Activated naive CD8-positive, alpha-beta T cell treated with anti-CD3 and anti-CD28 coated beads for 36 hours (primary cell): ENCODE results near the gene ACSS2. TPM values are rescaled to one million over a fixed set of nuclear protein-coding genes. Genes with fewer than 3 reads are reported as not detected.
"Not testable (repeated sequence)": the region's sequence is repeated elsewhere in the genome, so short reads cannot be mapped to it uniquely, and the experiment has no call there.

Experiments
- DNase-seq: peaks from one replicate; pipeline ENCODE4 v3.0.0; 2021
- H3K27ac Mint-ChIP-seq: one replicate; pipeline ENCODE4 v1.8.0; 2022; ENCODE audit warnings: mild to moderate bottlenecking, moderate library complexity, mixed read lengths
- H3K27me3 Mint-ChIP-seq: one replicate; pipeline ENCODE4 v1.8.0; 2022; ENCODE audit warnings: mild to moderate bottlenecking, mixed read lengths
- H3K36me3 Mint-ChIP-seq: one replicate; pipeline ENCODE4 v1.8.0; 2021; ENCODE audit warnings: mild to moderate bottlenecking, mixed read lengths
- H3K4me1 Mint-ChIP-seq: one replicate; pipeline ENCODE4 v1.8.0; 2021; ENCODE audit warnings: mixed read lengths
- H3K4me3 Mint-ChIP-seq: one replicate; pipeline ENCODE4 v1.8.0; 2022; ENCODE audit warnings: mild to moderate bottlenecking, moderate library complexity, mixed read lengths
- H3K9me3 Mint-ChIP-seq: one replicate; pipeline ENCODE4 v1.8.0; 2022; ENCODE audit warnings: mixed read lengths
- total RNA-seq, 2 experiments: library from RNA; stranded (reverse); gene quantifications; one replicate each; pipeline ENCODE4 v1.2.3, GENCODE V29; 2021

ACSS2 gene
- total RNA-seq, 2 experiments from 2014 or later, result 8.7 to 11.0 TPM

DNA sequence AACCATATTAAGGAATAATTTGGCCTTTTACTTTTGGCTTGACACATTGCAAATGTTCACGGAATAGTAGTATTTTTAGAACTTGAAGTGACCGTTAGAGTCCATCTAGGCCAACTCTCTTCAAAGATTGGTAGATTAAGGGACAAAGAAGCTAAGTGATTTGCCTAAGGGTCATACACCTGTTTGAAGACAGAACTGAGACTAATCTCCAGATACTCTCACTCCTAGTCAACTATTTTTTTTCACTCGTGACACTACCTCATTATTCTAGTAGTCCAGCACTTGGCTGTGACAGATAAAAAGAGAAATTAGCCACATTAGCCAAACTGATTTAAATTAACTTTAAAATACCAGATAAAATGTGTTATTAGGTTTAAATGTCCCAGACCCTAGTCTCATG, 10.6 kb downstream of the ACSS2 start:
- peaks cover 26% of the 10 kb centered on the region for H3K4me1 Mint-ChIP-seq
- DNase-seq, result no peak
- H3K27ac Mint-ChIP-seq, result no peak overlapping the region
- peaks cover 6% of the 10 kb centered on the region for H3K36me3 Mint-ChIP-seq
- H3K4me3 Mint-ChIP-seq, result no peak overlapping the region
- H3K9me3 Mint-ChIP-seq, result no peaks in the 10 kb centered on the region
- no peaks in the 10 kb centered on the region for H3K27me3 Mint-ChIP-seq

DNA sequence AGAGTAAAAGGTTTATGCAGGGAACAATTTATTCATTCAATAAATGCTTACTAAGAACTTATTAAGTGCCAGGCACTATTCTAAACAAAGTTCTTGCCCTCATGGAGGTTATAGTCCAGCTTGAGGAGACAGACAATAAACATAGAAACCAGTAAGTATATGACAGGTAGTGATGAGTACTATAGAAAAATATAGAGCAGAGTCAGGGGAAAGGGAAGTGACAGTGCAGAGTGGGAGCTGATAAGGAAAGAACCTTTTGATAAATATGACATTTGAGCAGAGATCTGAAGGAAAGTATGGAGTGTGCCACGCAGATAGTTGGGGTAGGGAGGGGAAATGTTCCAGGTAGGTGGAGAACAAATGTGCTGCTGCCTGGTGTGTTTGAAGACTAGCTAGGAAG, 12.1 kb downstream of the ACSS2 start:
- Mint-ChIP-seq H3K4me1 (peaks cover 22% of the 10 kb centered on the region), H3K9me3 (no peaks in the 10 kb centered on the region), H3K36me3 (peaks cover 2% of the 10 kb centered on the region), H3K27me3 (no peaks in the 10 kb centered on the region), H3K4me3 (no peak overlapping the region), H3K27ac (no peak overlapping the region)
- DNase-seq, result no peak

DNA sequence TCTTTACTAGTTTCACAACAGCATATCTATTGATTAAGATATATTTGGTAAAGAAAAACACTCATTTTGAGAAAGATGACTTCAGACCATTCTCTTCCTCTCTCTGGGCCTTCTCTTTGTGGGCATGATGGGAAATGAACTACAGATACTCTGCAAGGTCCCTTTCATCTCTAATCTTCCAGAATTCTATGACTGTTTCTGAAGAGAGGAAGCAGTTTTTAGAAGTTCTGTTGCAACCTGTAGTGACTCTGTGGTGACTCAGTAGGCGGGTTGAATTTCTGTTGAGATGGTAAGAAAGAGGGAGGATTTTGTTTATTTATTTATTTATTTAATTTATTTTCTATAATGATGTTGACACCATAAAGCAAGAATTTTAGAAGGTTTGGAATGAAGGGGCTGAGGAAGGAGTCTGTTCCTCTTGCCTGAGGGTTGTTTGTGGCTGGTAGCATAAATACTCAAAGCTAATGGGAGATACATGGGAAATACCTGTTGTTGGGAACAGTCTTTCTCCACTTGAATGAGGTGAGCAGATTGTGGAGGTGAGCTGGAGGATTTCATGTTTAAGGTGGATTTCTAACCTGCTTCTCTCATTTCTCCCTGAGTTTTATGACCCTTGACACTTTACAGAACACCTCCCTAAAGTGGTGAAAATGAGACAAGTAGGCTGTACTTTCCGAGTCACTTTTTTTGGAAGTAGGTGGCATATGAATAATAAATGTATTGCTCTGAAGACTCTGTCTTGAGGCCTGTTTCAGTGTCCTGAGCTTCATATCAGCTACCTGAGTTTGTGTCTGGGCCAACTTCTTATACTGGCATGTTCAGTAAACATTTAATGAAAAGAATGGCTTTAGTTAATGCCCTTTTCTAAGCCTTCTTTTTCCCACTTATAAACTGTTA, 15.0 kb downstream of the ACSS2 start:
- Mint-ChIP-seq H3K4me1 (peaks cover 22% of the 10 kb centered on the region), H3K9me3 (no peaks in the 10 kb centered on the region), H3K27me3 (no peaks in the 10 kb centered on the region), H3K36me3 (peaks cover 2% of the 10 kb centered on the region), H3K4me3 (no peak overlapping the region), H3K27ac (peak overlapping the region; percentile 52)
- DNase-seq, result no peak

DNA sequence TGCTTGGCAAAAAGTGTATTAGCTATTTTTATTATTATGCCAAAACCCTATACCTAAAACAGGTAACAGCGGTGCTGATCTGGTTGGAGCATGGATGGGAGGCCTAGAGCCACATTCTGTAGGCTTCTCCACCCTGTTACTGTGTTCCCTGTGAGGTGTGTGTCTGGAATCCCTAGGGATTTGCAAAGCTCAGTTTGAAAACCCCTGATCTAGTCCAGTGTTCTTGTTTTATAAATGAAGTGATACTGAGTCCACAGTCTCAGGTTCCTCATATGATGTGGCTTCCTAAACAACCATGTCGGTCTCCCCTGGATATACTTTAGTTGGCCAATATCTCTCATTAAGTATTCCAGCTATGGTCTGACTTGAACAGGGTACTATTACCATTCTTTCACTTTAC, 16.3 kb downstream of the ACSS2 start:
- Mint-ChIP-seq H3K4me3 (no peak overlapping the region), H3K27ac (no peak overlapping the region), H3K27me3 (no peaks in the 10 kb centered on the region)

DNA sequence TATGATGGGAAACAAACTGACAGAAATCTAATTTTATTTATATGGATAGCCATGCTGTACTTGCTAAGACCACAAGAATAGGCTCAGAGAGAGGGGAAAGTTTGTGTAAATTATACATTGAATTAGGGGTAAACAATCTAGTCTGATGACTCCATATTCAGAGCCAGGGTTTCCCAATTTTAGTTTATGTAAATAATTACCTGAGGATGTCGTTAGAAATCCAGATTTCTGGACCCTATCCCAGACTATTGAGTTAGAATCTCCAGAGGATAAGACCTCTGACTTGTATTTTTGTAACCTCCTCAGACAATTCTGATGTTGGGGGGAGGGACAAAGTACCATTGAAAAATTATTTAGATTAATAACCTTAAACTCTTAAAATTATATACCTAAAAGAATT, 18.3 kb downstream of the ACSS2 start:
- DNase-seq, result no peak
- no peaks in the 10 kb centered on the region for H3K9me3 Mint-ChIP-seq
- no peak overlapping the region for H3K4me3 Mint-ChIP-seq
- no peaks in the 10 kb centered on the region for H3K27me3 Mint-ChIP-seq
- H3K36me3 Mint-ChIP-seq, result no peaks in the 10 kb centered on the region
- peaks cover 22% of the 10 kb centered on the region for H3K4me1 Mint-ChIP-seq
- no peak overlapping the region for H3K27ac Mint-ChIP-seq

More for the DNA sequence above, 16.3 kb downstream of the ACSS2 start:
- Mint-ChIP-seq H3K36me3 (peaks cover 2% of the 10 kb centered on the region), H3K9me3 (no peaks in the 10 kb centered on the region), H3K4me1 (peaks cover 22% of the 10 kb centered on the region)
- no peak for DNase-seq

DNA sequence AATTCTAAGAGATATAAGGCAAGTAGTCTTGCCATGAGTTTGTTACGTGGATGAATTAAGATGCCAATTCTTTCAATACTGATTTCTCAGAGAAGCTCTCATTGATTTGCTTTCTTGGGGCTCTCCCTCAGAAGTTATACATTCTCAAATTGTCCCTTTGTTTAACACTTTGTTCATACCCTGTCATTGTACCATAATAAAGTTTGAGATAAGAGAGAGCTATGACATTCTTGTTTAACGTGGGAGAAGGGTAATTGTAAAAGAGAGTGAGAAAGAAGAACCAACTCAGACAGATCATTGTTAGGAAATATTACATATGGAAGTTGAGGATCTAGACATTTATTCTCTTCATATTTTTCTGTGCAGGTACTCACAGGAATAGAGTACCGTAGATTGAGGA, 19.1 kb downstream of the ACSS2 start:
- no peak overlapping the region for H3K4me3 Mint-ChIP-seq

DNA sequence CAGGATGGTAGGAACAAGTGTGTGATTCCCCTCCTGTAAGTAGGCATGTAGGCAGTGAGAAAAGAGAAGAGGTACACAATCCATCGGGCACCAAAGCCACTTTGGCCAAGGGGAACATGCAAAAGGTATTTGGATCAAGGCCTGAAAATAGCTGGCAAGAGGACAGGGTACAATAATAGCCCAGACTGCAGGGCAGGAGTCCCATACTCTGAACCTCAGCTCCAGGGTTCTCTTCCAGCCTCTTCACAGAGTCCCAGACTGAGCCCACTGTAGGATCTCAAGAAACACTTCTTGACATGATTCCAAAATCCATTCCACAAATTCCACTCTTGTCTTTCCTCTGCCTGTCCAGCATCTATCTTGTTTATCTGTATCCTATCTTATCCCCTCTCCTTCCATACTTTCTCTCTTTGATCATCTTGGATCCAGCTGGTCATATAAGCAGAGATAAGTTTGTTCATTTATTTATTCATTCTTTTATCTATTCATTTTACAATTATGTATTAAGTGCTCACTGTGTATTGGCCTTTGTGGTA, 19.7 kb downstream of the ACSS2 start:
- Mint-ChIP-seq H3K36me3 (no peaks in the 10 kb centered on the region), H3K4me1 (peaks cover 12% of the 10 kb centered on the region), H3K4me3 (no peak overlapping the region), H3K27me3 (no peaks in the 10 kb centered on the region), H3K27ac (no peak overlapping the region), H3K9me3 (no peaks in the 10 kb centered on the region)
- DNase-seq, result no peak

More for the DNA sequence above, 19.1 kb downstream of the ACSS2 start:
- DNase-seq, result no peak
- no peaks in the 10 kb centered on the region for H3K9me3 Mint-ChIP-seq
- H3K36me3 Mint-ChIP-seq, result no peaks in the 10 kb centered on the region
- H3K27me3 Mint-ChIP-seq, result no peaks in the 10 kb centered on the region
- peaks cover 18% of the 10 kb centered on the region for H3K4me1 Mint-ChIP-seq
- H3K27ac Mint-ChIP-seq, result no peak overlapping the region

DNA sequence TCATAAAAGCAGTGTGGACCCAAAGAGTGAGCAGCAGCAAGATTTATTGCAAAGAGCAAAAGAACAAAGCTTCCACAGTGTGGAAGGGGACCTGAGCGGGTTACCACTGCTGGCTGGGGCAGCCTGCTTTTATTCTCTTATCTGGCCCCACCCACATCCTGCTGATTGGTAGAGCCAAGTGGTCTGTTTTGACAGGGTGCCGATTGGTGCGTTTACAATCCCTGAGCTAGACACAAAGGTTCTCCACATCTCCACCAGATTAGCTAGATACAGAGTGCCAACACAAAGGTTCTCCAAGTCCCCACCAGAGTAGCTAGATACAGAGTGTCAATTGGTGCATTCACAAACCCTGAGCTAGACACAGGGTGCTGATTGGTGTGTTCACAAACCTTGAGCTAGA, 21.7 kb downstream of the ACSS2 start:
- not testable (repeated sequence) for H3K27ac Mint-ChIP-seq, H3K4me1 Mint-ChIP-seq, H3K4me3 Mint-ChIP-seq, H3K36me3 Mint-ChIP-seq, H3K27me3 Mint-ChIP-seq, H3K9me3 Mint-ChIP-seq, DNase-seq

DNA sequence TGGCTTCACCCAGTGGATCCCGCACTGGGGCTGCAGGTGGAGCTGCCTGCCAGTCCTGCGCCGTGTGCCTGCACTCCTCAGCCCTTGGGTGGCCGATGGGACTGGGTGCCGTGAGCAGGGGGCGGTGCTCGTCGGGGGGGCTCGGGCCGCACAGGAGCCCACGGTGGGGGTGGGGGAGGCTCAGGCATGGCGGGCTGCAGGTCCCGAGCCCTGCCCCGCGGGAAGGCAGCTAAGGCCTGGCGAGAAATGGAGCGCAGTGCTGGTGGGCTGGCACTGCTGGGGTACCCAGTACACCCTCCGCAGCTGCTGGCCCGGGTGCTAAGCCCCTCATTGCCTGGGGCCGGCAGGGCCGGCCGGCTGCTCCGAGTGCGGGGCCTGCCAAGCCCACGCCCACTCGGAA, 22.3 kb downstream of the ACSS2 start:
- DNase-seq, H3K27me3 Mint-ChIP-seq, H3K4me3 Mint-ChIP-seq, H3K4me1 Mint-ChIP-seq, H3K27ac Mint-ChIP-seq, H3K36me3 Mint-ChIP-seq, H3K9me3 Mint-ChIP-seq: not testable (repeated sequence)

DNA sequence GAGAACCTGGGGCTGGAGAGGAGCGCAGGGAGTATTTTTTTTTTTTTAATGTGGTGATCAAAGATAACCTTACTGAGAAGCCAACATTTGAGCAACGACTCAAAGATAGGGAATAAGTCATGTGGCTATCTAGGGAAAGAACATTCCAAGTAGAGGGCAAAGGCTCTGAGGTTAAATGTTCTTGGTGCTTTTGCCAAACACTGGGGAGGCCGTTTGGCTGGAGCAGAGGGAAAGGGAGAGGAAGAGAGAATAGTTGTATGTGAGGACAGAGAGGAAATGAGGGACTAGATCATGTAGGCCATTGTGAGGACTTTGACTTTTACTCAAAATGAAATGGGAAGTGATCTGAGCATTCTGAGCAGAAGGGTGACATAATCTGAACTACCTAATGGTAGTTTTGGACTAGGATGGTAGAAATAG, 27.8 kb downstream of the ACSS2 start:
- H3K4me3 Mint-ChIP-seq, result no peak overlapping the region
- peaks cover 6% of the 10 kb centered on the region for H3K4me1 Mint-ChIP-seq
- H3K27ac Mint-ChIP-seq, result no peak overlapping the region
- no peaks in the 10 kb centered on the region for H3K36me3 Mint-ChIP-seq
- no peaks in the 10 kb centered on the region for H3K27me3 Mint-ChIP-seq
- DNase-seq, result no peak
- H3K9me3 Mint-ChIP-seq, result no peaks in the 10 kb centered on the region

DNA sequence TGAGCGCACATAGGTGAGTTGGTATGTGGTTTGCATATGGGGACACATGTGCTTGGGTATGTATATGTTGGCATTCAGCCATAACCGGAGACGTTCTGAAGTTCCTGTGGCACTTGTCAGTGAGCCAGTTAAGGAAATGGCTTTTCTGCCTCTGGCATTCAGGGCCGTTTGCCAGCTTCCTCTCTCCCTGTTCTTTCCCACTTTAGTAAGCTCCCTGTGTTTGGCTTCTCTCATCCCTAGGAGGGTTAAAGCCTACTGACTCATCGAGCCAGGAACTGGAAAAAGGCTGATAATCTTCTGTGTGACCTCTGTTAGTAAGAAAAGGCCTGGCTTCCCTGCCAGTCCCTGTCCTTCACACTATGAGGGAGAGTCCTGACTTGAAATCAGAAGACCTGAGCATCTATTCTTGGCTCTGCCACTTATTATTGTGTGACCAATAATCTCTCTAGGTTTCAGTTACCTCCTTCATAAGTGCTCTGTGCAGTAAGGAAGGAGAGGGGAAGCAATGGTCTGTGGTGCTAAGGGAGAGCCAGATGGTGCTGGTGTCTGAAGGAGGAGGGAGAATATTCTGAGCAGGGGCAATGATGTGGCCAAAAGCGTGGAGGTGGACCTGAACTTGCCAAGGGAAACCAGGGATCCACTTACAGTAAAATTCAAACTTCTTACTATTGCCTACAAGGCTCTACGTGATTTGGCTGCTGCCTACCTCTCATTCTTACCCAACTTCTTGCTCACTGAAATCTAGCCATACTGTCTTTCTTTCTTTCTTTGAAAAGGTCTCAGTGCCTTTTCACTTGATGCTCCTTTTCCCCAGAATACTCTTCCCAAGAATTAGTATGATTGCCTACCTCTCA, 31.4 kb downstream of the ACSS2 start:
- Mint-ChIP-seq H3K27me3 (no peaks in the 10 kb centered on the region), H3K4me3 (no peak overlapping the region), H3K9me3 (no peaks in the 10 kb centered on the region), H3K27ac (no peak overlapping the region), H3K4me1 (peaks cover 6% of the 10 kb centered on the region), H3K36me3 (no peaks in the 10 kb centered on the region)
- no peak for DNase-seq

DNA sequence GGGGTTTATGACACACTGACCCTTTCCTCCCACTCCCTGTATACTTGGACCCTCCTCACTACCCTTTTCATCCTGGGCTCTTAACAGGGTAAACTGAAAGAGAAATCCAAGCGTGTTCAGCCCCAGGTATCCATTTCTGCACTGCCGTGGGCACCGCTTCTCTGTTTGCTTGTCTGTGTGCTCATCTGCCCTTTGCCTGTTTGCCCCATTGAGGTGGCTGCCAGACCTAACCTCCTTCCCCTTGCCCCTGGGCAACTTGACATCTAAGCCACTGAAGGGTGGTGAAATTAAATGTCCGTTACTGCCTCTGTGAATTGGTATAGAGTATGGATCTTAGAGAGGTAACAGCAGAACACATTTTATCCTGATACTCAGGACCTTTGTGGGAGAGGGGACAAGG, 38.7 kb downstream of the ACSS2 start:
- Mint-ChIP-seq H3K27me3 (no peaks in the 10 kb centered on the region), H3K9me3 (no peaks in the 10 kb centered on the region), H3K36me3 (peaks cover 9% of the 10 kb centered on the region), H3K4me3 (no peak overlapping the region), H3K27ac (no peak overlapping the region), H3K4me1 (peaks cover 16% of the 10 kb centered on the region)
- DNase-seq, result no peak

DNA sequence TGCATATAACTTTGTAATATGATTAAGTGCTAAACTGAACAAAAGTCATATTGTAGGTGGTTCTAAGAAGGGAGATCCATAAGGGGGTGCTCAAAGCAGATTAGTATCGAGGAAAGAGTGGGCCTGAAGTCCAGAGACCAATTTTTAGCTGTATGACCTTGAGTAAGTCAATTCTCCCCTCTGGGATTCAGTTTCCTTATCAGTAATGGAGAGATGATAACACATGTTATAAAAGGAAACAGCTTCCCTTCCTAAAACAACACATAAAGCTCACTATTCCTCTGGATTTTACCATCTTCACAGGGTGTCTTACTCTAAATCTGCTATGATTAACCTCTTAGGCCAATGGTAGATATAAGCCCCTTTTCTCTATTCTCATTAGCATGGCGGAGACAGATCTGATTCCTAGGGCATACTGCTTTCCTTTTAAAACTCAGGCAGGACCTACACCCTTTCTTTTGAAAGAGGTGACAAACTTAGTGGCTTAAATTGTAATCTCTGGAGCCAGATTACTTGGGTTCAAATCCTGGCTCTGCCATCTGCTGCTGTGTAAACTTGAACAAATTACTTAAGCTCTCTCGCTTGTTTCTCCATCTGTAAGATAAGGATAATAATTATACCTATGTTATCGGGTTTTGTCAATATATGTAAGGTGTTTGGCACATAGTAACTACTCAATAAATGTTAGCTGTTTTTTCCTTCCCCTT, 39.5 kb downstream of the ACSS2 start:
- H3K27ac Mint-ChIP-seq, result no peak overlapping the region
- no peak for DNase-seq
- H3K4me3 Mint-ChIP-seq, result no peak overlapping the region
- no peaks in the 10 kb centered on the region for H3K27me3 Mint-ChIP-seq
- H3K9me3 Mint-ChIP-seq, result no peaks in the 10 kb centered on the region
- peaks cover 10% of the 10 kb centered on the region for H3K36me3 Mint-ChIP-seq
- H3K4me1 Mint-ChIP-seq, result peaks cover 16% of the 10 kb centered on the region

DNA sequence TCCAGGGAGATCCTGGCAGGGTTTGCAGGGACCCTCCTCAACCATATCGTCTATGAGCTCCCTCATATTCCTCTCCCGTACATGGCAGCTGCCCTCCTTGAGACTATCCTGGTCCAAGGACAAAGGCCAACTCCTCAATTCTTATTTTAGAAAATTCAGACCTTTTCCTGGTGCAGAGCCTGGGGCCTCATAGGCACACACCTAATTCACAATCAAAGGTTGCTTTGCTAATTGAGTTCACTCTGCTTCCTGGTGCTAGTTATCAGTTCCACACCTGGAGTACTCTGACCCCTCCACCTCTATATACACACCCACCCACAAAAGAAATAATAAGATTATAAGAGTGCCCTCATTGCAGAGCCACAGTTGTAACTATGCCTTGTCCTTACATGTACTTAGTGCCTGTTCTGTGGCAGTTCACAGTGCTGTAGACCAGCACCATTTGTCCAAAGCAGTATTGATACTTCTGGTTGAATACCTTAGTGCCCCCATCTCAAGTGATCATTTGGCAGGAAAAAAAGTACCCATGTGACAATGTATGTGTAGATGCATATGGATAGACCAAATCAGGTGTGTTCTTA, 40.5 kb downstream of the ACSS2 start:
- no peak overlapping the region for H3K27ac Mint-ChIP-seq
- DNase-seq, result no peak
- no peaks in the 10 kb centered on the region for H3K9me3 Mint-ChIP-seq
- peaks cover 10% of the 10 kb centered on the region for H3K36me3 Mint-ChIP-seq
- peaks cover 16% of the 10 kb centered on the region for H3K4me1 Mint-ChIP-seq
- H3K4me3 Mint-ChIP-seq, result no peak overlapping the region
- H3K27me3 Mint-ChIP-seq, result no peaks in the 10 kb centered on the region
